Stomach smooth muscle (tissue), 2 donors: ENCODE results near the gene ORMDL3.

Experiments used
- H3K27ac ChIP-seq: one replicate; pipeline ENCODE4 v1.7.0; 2013; ENCODE audit warnings: mild to moderate bottlenecking, low read length, inconsistent platforms
- H3K27me3 ChIP-seq, 2 donors: one replicate each; pipeline ENCODE4 v1.7.0; 2013; ENCODE audit warnings: low read length in 2 of 2; ENCODE audit not compliant: insufficient read depth in 2 of 2, control insufficient read depth in 1 of 2
- H3K36me3 ChIP-seq, 2 donors: one replicate each; pipeline ENCODE4 v1.7.0; 2013; ENCODE audit warnings: low read length in 2 of 2; ENCODE audit not compliant: control insufficient read depth in 2 of 2, insufficient read depth in 2 of 2
- H3K4me1 ChIP-seq: one replicate; pipeline ENCODE4 v1.7.0; 2013; ENCODE audit warnings: low read length; ENCODE audit not compliant: control insufficient read depth, insufficient read depth
- H3K4me3 ChIP-seq, 2 donors: one replicate each; pipeline ENCODE4 v1.7.0; 2013; ENCODE audit warnings: low read length in 2 of 2
- H3K9ac ChIP-seq, 2 donors: one replicate each; pipeline ENCODE4 v1.7.0; 2013; ENCODE audit warnings: low read length in 2 of 2, mild to moderate bottlenecking in 1 of 2
- H3K9me3 ChIP-seq, 2 donors: one replicate each; pipeline ENCODE4 v1.7.0; 2013; ENCODE audit warnings: low read length in 2 of 2; ENCODE audit not compliant: control insufficient read depth in 2 of 2
- donor health status: healthy.
- donor health status: Pancreatic carcinoma.

Gene ORMDL3

GRCh38 chr17:39934324-39934723, 6.9 kb upstream of the ORMDL3 start:
- no peak overlapping the region for H3K27ac ChIP-seq

GRCh38 chr17:39933912-39934311, 6.5 kb upstream of the ORMDL3 start:
- Histone ChIP-seq H3K9me3 (no peaks in the 10 kb centered on the region), H3K27me3 (no peaks in the 10 kb centered on the region), H3K9ac (no peak overlapping the region), H3K27ac (no peak overlapping the region), H3K4me3 (no peak overlapping the region), H3K4me1 (peaks cover 6% of the 10 kb centered on the region), H3K36me3 (no peaks in the 10 kb centered on the region)

More at GRCh38 chr17:39934324-39934723, 6.9 kb upstream of the ORMDL3 start:
- H3K9ac ChIP-seq = no peak overlapping the region
- no peak overlapping the region for H3K4me3 ChIP-seq
- no peaks in the 10 kb centered on the region for H3K27me3 ChIP-seq
- H3K4me1 ChIP-seq = peaks cover 4% of the 10 kb centered on the region
- H3K36me3 ChIP-seq = no peaks in the 10 kb centered on the region
- no peaks in the 10 kb centered on the region for H3K9me3 ChIP-seq

- Histone ChIP-seq H3K4me3 (no peak overlapping the region), H3K36me3 (no peaks in the 10 kb centered on the region), H3K27ac (no peak overlapping the region), H3K27me3 (no peaks in the 10 kb centered on the region), H3K9me3 (no peaks in the 10 kb centered on the region), H3K4me1 (peaks cover 39% of the 10 kb centered on the region), H3K9ac (peak overlapping the region in 1 of 2 donors; percentile 2)
Observed at GRCh38 chr17:39929646-39930407, 2.4 kb upstream of the ORMDL3 start.

- Histone ChIP-seq H3K4me3 (peak overlapping the region; percentile 66 to 89), H3K27ac (peak overlapping the region; percentile 96), H3K4me1 (peaks cover 43% of the 10 kb centered on the region), H3K27me3 (no peaks in the 10 kb centered on the region), H3K36me3 (no peaks in the 10 kb centered on the region), H3K9ac (peak overlapping the region; percentile 94 to 99), H3K9me3 (no peaks in the 10 kb centered on the region)
Observed at GRCh38 chr17:39928858-39929645, 1.7 kb upstream of the ORMDL3 start.

GRCh38 chr17:39927929-39928857, 792 bp upstream of the ORMDL3 start:
- Histone ChIP-seq H3K9ac (peak overlapping the region; percentile 94 to 99), H3K9me3 (no peaks in the 10 kb centered on the region), H3K4me1 (peaks cover 43% of the 10 kb centered on the region), H3K4me3 (peak overlapping the region; percentile 66 to 89), H3K27ac (peak overlapping the region; percentile 96), H3K36me3 (peaks cover 4 to 5% of the 10 kb centered on the region in 2 donors), H3K27me3 (no peaks in the 10 kb centered on the region)

GRCh38 chr17:39926588-39927100, 757 bp downstream of the ORMDL3 start:
- H3K27ac ChIP-seq = peak overlapping the region; percentile 96

GRCh38 chr17:39926135-39926587, 1.2 kb downstream of the ORMDL3 start:
- Histone ChIP-seq H3K27me3 (no peaks in the 10 kb centered on the region), H3K36me3 (peaks cover 19 to 23% of the 10 kb centered on the region in 2 donors), H3K4me3 (peak overlapping the region; percentile 22 to 89), H3K27ac (no peak overlapping the region), H3K9me3 (no peaks in the 10 kb centered on the region), H3K9ac (peak overlapping the region; percentile 66 to 94), H3K4me1 (peaks cover 43% of the 10 kb centered on the region)

More at GRCh38 chr17:39926588-39927100, 757 bp downstream of the ORMDL3 start:
- Histone ChIP-seq H3K9me3 (no peaks in the 10 kb centered on the region), H3K4me1 (peaks cover 43% of the 10 kb centered on the region), H3K36me3 (peaks cover 19% of the 10 kb centered on the region in 2 donors), H3K4me3 (peak overlapping the region; percentile 73 to 89), H3K9ac (peak overlapping the region; percentile 66 to 94), H3K27me3 (no peaks in the 10 kb centered on the region)

- Histone ChIP-seq H3K27me3 (no peaks in the 10 kb centered on the region), H3K4me3 (peak overlapping the region; percentile 22 to 89), H3K9me3 (no peaks in the 10 kb centered on the region), H3K36me3 (peaks cover 19 to 25% of the 10 kb centered on the region in 2 donors), H3K9ac (peak overlapping the region in 1 of 2 donors; percentile 94), H3K4me1 (peaks cover 43% of the 10 kb centered on the region), H3K27ac (no peak overlapping the region)
Observed at GRCh38 chr17:39925282-39926134, 1.9 kb downstream of the ORMDL3 start.

- Histone ChIP-seq H3K36me3 (peaks cover 19 to 28% of the 10 kb centered on the region in 2 donors), H3K9me3 (no peaks in the 10 kb centered on the region), H3K4me3 (no peak overlapping the region), H3K27me3 (no peaks in the 10 kb centered on the region), H3K4me1 (peaks cover 43% of the 10 kb centered on the region), H3K27ac (no peak overlapping the region), H3K9ac (peak overlapping the region; percentile 19 to 21)
Observed at GRCh38 chr17:39924691-39925055, 2.7 kb downstream of the ORMDL3 start.
